ENCODE results near the gene METTL21A. TPM values are rescaled to one million over a fixed set of nuclear protein-coding genes. Genes with fewer than 3 reads are reported as not detected.
A peak's percentile ranks its signal among the peaks of the same experiment; 100 is the strongest.

METTL21A gene
- 10 to 100 TPM in 1 of 2 donors, 1 to 10 TPM in 1; 5.3 to 17.4 TPM for total RNA-seq

DNA sequence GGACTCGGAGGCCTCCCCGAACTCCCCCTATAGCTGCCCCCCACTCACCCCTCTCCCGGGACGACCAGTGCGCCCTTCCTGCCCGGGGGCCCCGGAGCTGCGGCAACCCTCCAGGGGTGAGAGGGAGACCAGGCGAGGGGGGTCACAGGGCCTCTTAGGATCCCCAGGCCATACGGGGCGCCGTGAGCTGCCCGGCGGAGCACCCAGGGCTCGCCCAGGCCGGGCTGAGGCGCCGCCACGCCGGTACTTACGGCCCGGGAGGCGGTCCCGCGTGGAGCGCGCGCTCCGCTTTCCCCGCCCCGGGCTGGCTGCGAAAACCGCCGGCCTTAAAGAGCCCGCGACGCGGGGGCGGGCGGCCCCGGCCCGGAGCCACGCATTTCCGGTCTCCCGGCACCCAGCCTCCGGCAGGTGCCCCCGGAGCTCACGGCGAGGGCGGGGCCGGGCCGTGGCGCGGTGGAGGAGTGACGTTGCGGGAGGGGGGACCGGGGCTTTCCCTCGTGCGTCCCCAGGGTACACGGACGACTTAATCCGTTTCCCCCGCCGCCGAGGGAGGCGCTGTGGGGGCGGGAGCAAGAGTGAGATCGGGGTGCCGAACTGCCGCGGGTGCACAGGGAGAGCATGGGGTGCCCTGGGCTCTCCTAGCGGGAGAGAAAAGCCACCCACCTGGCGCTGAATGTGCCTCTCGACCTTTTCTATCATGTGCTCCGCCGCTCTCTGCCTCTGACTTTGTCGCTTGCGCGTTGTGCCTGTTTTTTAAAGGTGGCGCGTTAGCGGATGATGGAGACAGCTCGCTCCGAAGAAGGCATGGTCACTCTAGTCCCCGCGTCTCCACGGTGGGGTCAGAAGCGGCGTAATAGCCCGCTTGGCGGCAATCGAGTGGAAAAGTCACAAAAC, at the start of gene METTL21A:
Gene METTL21A (minus strand): TSS at position 381 of the 894 bp plus-strand sequence. CDS start 1,019 bp downstream, outside the sequence.
- Histone ChIP-seq H3K27me3 (no peaks in the 10 kb centered on the region), H3K36me3 (replicated peaks in 1 of 2; ENCODE audit: insufficient read depth in 1 of 2, low read depth in 2 of 2) (no peaks in the 10 kb centered on the region), H3K4me3 (peak within 1 kb of the TSS; percentile 21 to 89), H3K27ac (peak within 1 kb of the TSS; percentile 91 to 94 (median 92)), H3K9me3 (no peaks in the 10 kb centered on the region), H3K4me1 (peaks cover 21% of the 10 kb centered on the region)
- ATAC-seq: peak; percentile 89
- DNase-seq: peak; percentile 89 to 94 (median 91)
- TF ChIP-seq, protein P1, sequence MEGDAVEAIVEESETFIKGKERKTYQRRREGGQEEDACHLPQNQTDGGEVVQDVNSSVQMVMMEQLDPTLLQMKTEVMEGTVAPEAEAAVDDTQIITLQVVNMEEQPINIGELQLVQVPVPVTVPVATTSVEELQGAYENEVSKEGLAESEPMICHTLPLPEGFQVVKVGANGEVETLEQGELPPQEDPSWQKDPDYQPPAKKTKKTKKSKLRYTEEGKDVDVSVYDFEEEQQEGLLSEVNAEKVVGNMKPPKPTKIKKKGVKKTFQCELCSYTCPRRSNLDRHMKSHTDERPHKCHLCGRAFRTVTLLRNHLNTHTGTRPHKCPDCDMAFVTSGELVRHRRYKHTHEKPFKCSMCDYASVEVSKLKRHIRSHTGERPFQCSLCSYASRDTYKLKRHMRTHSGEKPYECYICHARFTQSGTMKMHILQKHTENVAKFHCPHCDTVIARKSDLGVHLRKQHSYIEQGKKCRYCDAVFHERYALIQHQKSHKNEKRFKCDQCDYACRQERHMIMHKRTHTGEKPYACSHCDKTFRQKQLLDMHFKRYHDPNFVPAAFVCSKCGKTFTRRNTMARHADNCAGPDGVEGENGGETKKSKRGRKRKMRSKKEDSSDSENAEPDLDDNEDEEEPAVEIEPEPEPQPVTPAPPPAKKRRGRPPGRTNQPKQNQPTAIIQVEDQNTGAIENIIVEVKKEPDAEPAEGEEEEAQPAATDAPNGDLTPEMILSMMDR (IDR thresholded peaks at IDR 0.05): peak in 6 of 7 experiments; percentile 20 to 71 (median 65)
- peak; percentile 65 to 74 (median 71) for TF ChIP-seq POLR2A (IDR thresholded peaks at IDR 0.05)
- WGBS, 2 donors: 1 to 2% methylated on average over 10 to 73 of the region's 92 CpGs
- intact Hi-C loops (cut with DNase I): no loop called here

DNA sequence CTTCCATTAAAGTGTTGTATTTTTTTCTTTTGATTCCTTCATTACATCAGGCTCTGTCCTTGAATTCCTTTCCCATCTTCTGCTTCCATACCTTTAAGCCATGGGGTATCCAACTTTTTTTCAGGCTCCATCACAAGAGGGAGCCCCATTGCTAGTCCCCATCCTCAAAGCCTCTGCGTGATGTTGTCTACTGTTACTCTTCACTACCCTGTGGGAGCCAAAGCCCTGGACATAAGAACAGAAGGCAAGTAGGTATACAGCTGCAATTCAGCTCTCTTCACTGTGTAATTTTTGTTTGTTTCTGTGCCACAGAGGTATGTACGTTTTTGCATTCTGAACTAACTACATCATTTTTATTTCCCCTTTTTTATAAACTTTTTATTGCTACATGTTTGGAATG, 49.6 kb upstream of the METTL21A start:
- DNase-seq: no peak
- no peaks in the 10 kb centered on the region for H3K9me3 ChIP-seq
- intact Hi-C loops (cut with DNase I): no loop called here
- no peaks in the 10 kb centered on the region for H3K4me1 ChIP-seq
- 64 to 70% methylated on average over 2 of the region's 2 CpGs for WGBS, 2 donors
- no peaks in the 10 kb centered on the region for H3K36me3 ChIP-seq (replicated peaks in 1 of 2; ENCODE audit: insufficient read depth in 1 of 2, low read depth in 2 of 2)
- no peaks in the 10 kb centered on the region for H3K27me3 ChIP-seq
- no peak overlapping the region for H3K27ac ChIP-seq
- TF ChIP-seq POLR2A (IDR thresholded peaks at IDR 0.05): no peak
- TF ChIP-seq, protein P1 (IDR thresholded peaks at IDR 0.05): no peak
- no peak for ATAC-seq
- H3K4me3 ChIP-seq: no peak overlapping the region

DNA sequence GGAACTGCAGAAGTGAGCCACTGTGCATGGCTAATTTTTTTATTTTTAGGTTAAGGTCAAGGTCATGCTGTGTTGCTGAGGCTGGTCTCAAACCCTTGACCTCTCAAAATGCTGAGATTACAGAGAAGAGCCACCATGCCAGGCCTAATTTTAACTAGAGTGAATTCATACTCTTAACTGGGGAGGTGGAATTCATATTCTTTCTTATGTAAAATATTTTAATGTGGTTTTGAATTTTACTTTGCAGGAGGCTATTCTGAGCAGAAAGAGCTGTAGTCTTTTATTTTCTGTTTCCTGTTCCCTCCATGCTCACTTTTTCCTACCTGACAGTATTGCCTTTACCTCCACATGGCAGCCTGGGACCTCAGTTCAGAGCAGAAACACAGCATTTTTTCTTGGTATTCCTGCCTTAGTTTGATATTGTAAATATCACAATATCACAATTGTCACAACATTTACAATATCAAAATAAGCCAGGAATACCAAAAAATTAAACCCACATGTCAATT, 49.1 kb upstream of the METTL21A start:
- Histone ChIP-seq H3K36me3 (replicated peaks in 1 of 2; ENCODE audit: insufficient read depth in 1 of 2, low read depth in 2 of 2) (no peaks in the 10 kb centered on the region), H3K27ac (no peak overlapping the region), H3K4me1 (no peaks in the 10 kb centered on the region), H3K9me3 (no peaks in the 10 kb centered on the region), H3K27me3 (no peaks in the 10 kb centered on the region), H3K4me3 (no peak overlapping the region)
- ATAC-seq (no peak), DNase-seq (no peak)
- intact Hi-C loops (cut with DNase I): no loop called here
- TF ChIP-seq POLR2A (IDR thresholded peaks at IDR 0.05): no peak
- TF ChIP-seq, protein P1 (IDR thresholded peaks at IDR 0.05): no peak

DNA sequence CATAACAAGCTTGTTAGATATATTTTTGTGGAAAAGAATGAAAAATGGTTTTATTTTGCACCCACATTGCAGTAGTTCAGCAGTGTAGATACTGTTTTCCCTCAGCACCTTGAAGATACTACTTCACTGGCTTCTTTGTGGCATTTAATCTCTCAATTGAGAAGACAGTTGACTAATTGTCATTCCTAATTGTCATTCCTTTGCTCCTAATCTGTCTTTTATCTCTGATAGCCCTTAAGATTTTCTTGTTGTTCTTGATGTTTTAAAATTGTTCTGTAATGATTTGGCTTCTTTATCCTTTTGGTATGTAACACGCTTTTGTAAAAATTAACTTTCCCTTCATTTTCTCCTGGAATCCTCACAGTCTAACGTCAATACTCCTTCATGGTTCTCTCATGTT, 48.2 kb upstream of the METTL21A start:
- intact Hi-C loops (cut with DNase I): no loop called here
- ATAC-seq: no peak
- H3K4me1 ChIP-seq: no peaks in the 10 kb centered on the region
- no peak overlapping the region for H3K27ac ChIP-seq
- no peak overlapping the region for H3K4me3 ChIP-seq
- H3K9me3 ChIP-seq: no peaks in the 10 kb centered on the region
- TF ChIP-seq, protein P1 (IDR thresholded peaks at IDR 0.05): no peak
- TF ChIP-seq POLR2A (IDR thresholded peaks at IDR 0.05): no peak
- no peaks in the 10 kb centered on the region for H3K27me3 ChIP-seq
- 50 to 97% methylated on average over 1 to 2 of the region's 2 CpGs for WGBS, 2 donors
- H3K36me3 ChIP-seq (replicated peaks in 1 of 2; ENCODE audit: insufficient read depth in 1 of 2, low read depth in 2 of 2): no peaks in the 10 kb centered on the region
- no peak for DNase-seq
